HEK293 (cell line): ENCODE measurements around the gene RSPH3.

Experiments
- CTCF ChIA-PET: fragments of 350-600 bp; formaldehyde crosslinking; extraction: SDS; loops from one replicate; lab custom pipeline; 2021; ENCODE audit warnings: antibody characterized with exemption; lab: Yijun Ruan, JAX
- POLR2A ChIA-PET: fragments of 300-600 bp; formaldehyde crosslinking; extraction: SDS; loops from one replicate; lab custom pipeline; 2020; ENCODE audit warnings: antibody characterized with exemption, inconsistent platforms; lab: Yijun Ruan, JAX
- H3K27ac ChIP-seq: fragments of 200-500 bp; sonication (Bioruptor generic); 2 replicates; pipeline ENCODE4 v1.5.1; 2014; ENCODE audit warnings: low read depth, low read length, control low read depth, inconsistent platforms; ENCODE audit errors: extremely low read depth
- H3K36me3 ChIP-seq, 2 experiments: fragments of 200-500 bp in 1 of 2; sonication (Bioruptor generic) in 1 of 2; 1 replicate in 1 of 2; 2 replicates in 1 of 2; pipeline ENCODE4 v1.5.1; 2014 to 2017; ENCODE audit warnings: inconsistent platforms in 2 of 2, low read length in 2 of 2; ENCODE audit not compliant: control insufficient read depth in 2 of 2, insufficient read depth in 1 of 2
- H3K4me1 ChIP-seq: fragments of 200-500 bp; sonication (Bioruptor generic); 2 replicates; pipeline ENCODE4 v1.5.1; 2014; ENCODE audit warnings: mild to moderate bottlenecking, low read length, inconsistent platforms; ENCODE audit not compliant: control insufficient read depth, insufficient read depth
- H3K4me3 ChIP-seq: 2 replicates; pipeline ENCODE4 v1.5.1; 2011; ENCODE audit warnings: low read depth, mild to moderate bottlenecking, control low read depth, low read length, moderate library complexity
- H3K9me3 ChIP-seq: fragments of 200-500 bp; sonication (Bioruptor generic); 2 replicates; pipeline ENCODE4 v1.5.1; 2014; ENCODE audit warnings: low read depth, low read length, inconsistent platforms; ENCODE audit not compliant: control insufficient read depth, insufficient read depth
- BCL11A ChIP-seq: fragments of 450-650 bp; formaldehyde crosslinking; IDR thresholded peaks from 2 replicates; pipeline ENCODE4 v1.5.1; 2016; ENCODE audit warnings: low read depth, missing biosample characterization, missing genetic modification characterization
- EGR2 ChIP-seq: fragments of 450-650 bp; formaldehyde crosslinking; IDR thresholded peaks from 2 replicates; pipeline ENCODE4 v1.5.1; 2016; ENCODE audit warnings: low read depth, missing biosample characterization, missing genetic modification characterization
- GLIS2 ChIP-seq: fragments of 450-650 bp; formaldehyde crosslinking; IDR thresholded peaks from 2 replicates; pipeline ENCODE4 v1.5.1; 2016; ENCODE audit warnings: missing biosample characterization, missing genetic modification characterization
- KLF1 ChIP-seq: fragments of 450-650 bp; formaldehyde crosslinking; IDR thresholded peaks from 2 replicates; pipeline ENCODE4 v1.5.1; 2016; ENCODE audit warnings: missing biosample characterization, missing genetic modification characterization
- KLF10 ChIP-seq: fragments of 450-650 bp; IDR thresholded peaks from 2 replicates; pipeline ENCODE4 v1.5.1; 2018; ENCODE audit warnings: missing biosample characterization, mild to moderate bottlenecking, missing genetic modification characterization
- SALL2 ChIP-seq: fragments of 450-650 bp; formaldehyde crosslinking; IDR thresholded peaks from 2 replicates; pipeline ENCODE4 v1.5.0; 2017; ENCODE audit warnings: missing biosample characterization, mild to moderate bottlenecking, missing genetic modification characterization, borderline replicate concordance
- YY1 ChIP-seq: fragments of 450-650 bp; formaldehyde crosslinking; IDR thresholded peaks from 2 replicates; pipeline ENCODE4 v1.5.1; 2018; ENCODE audit warnings: missing biosample characterization, missing genetic modification characterization
- ZBTB44 ChIP-seq: fragments of 450-650 bp; IDR thresholded peaks from 2 replicates; pipeline ENCODE4 v1.5.1; 2018; ENCODE audit warnings: missing biosample characterization, mild to moderate bottlenecking, missing genetic modification characterization
- ZBTB48 ChIP-seq: fragments of 450-650 bp; formaldehyde crosslinking; IDR thresholded peaks from 2 replicates; pipeline ENCODE4 v1.5.1; 2016; ENCODE audit warnings: missing biosample characterization, missing genetic modification characterization
- ZEB2 ChIP-seq: fragments of 450-650 bp; formaldehyde crosslinking; IDR thresholded peaks from 2 replicates; pipeline ENCODE4 v1.5.1; 2016; ENCODE audit warnings: missing biosample characterization, missing genetic modification characterization
- ZNF133 ChIP-seq: fragments of 450-650 bp; formaldehyde crosslinking; IDR thresholded peaks from 2 replicates; pipeline ENCODE4 v1.5.1; 2016; ENCODE audit warnings: missing biosample characterization, missing genetic modification characterization
- ZNF148 ChIP-seq: fragments of 450-650 bp; formaldehyde crosslinking; IDR thresholded peaks from 2 replicates; pipeline ENCODE4 v1.5.0; 2017; ENCODE audit warnings: missing biosample characterization, missing genetic modification characterization, borderline replicate concordance
- ZNF19 ChIP-seq: fragments of 450-650 bp; formaldehyde crosslinking; IDR thresholded peaks from 2 replicates; pipeline ENCODE4; 2016; ENCODE audit warnings: missing biosample characterization, missing genetic modification characterization, low read depth
- ZNF221 ChIP-seq: fragments of 450-650 bp; formaldehyde crosslinking; IDR thresholded peaks from 2 replicates; pipeline ENCODE4 v1.5.1; 2017; ENCODE audit warnings: missing biosample characterization, missing genetic modification characterization, borderline replicate concordance
- ZNF366 ChIP-seq: fragments of 450-650 bp; formaldehyde crosslinking; conservative IDR thresholded peaks from 2 replicates; pipeline ENCODE4 v1.5.1; 2016; ENCODE audit warnings: missing biosample characterization, missing genetic modification characterization
- ZNF416 ChIP-seq: fragments of 450-650 bp; formaldehyde crosslinking; IDR thresholded peaks from 2 replicates; pipeline ENCODE4 v1.5.1; 2016; ENCODE audit warnings: missing biosample characterization, missing genetic modification characterization
- ZNF473 ChIP-seq: fragments of 450-650 bp; formaldehyde crosslinking; IDR thresholded peaks from 2 replicates; pipeline ENCODE4 v1.5.1; 2017; ENCODE audit warnings: missing biosample characterization, missing genetic modification characterization
- ZNF48 ChIP-seq: fragments of 450-650 bp; formaldehyde crosslinking; IDR thresholded peaks from 2 replicates; pipeline ENCODE4 v1.5.1; 2016; ENCODE audit warnings: missing biosample characterization, missing genetic modification characterization
- ZNF514 ChIP-seq: fragments of 450-650 bp; formaldehyde crosslinking; IDR thresholded peaks from 2 replicates; pipeline ENCODE4 v1.5.1; 2016; ENCODE audit warnings: missing biosample characterization, missing genetic modification characterization
- ZNF521 ChIP-seq: fragments of 450-650 bp; formaldehyde crosslinking; IDR thresholded peaks from 2 replicates; pipeline ENCODE4 v1.5.1; 2017; ENCODE audit warnings: missing biosample characterization, mild to moderate bottlenecking, missing genetic modification characterization
- ZNF610 ChIP-seq: fragments of 450-650 bp; formaldehyde crosslinking; IDR thresholded peaks from 2 replicates; pipeline ENCODE4 v1.5.1; 2016; ENCODE audit warnings: missing biosample characterization, missing genetic modification characterization, borderline replicate concordance
- ZNF658 ChIP-seq: fragments of 450-650 bp; formaldehyde crosslinking; IDR thresholded peaks from 2 replicates; pipeline ENCODE4; 2016; ENCODE audit warnings: missing biosample characterization, missing genetic modification characterization
- ZNF677 ChIP-seq: fragments of 450-650 bp; IDR thresholded peaks from 2 replicates; pipeline ENCODE4 v1.5.0; 2018; ENCODE audit warnings: missing biosample characterization, mild to moderate bottlenecking, missing genetic modification characterization, moderate library complexity
- ZNF837 ChIP-seq: fragments of 450-650 bp; formaldehyde crosslinking; IDR thresholded peaks from 2 replicates; pipeline ENCODE4 v1.5.1; 2016; ENCODE audit warnings: missing biosample characterization, missing genetic modification characterization
- ZSCAN23 ChIP-seq: fragments of 450-650 bp; formaldehyde crosslinking; IDR thresholded peaks from 2 replicates; pipeline ENCODE4 v1.5.1; 2016; ENCODE audit warnings: missing biosample characterization, missing genetic modification characterization
- ZSCAN5A ChIP-seq: fragments of 450-650 bp; formaldehyde crosslinking; IDR thresholded peaks from 2 replicates; pipeline ENCODE4 v1.5.1; 2016; ENCODE audit warnings: missing biosample characterization, missing genetic modification characterization
- TF ChIP-seq, protein P1 (sequence below): fragments of 450-650 bp; formaldehyde crosslinking; IDR thresholded peaks from 2 replicates; pipeline ENCODE4 v1.5.1; 2016; ENCODE audit warnings: missing biosample characterization, missing genetic modification characterization

Gene RSPH3

GRCh38 chr6:158960026-158960425 lies 40.0 kb downstream of the RSPH3 start (continued):
- no peak for TF ChIP-seq ZNF148 (tag by site-specific recombination)

- Histone ChIP-seq H3K4me1 (no peaks in the 10 kb centered on the region), H3K9me3 (no peaks in the 10 kb centered on the region), H3K36me3 (no peaks in the 10 kb centered on the region), H3K27ac (no peak overlapping the region), H3K4me3 (no peak overlapping the region)
- ChIA-PET CTCF (interaction anchor here (0.6 to 1.5 kb wide), 3 partner anchors 15 to 150 kb away, joined by 3 read pairs; no protein-coding TSS in a partner anchor), POLR2A (no interaction called here)
- TF ChIP-seq ZNF658 (tag by site-specific recombination) (no peak), BCL11A (tag by site-specific recombination) (no peak), ZBTB48 (tag by site-specific recombination) (no peak), ZBTB44 (no peak), KLF1 (no peak), EGR2 (tag by site-specific recombination) (no peak), ZNF837 (tag by site-specific recombination) (no peak), ZNF133 (no peak), GLIS2 (no peak), ZEB2 (tag by site-specific recombination) (no peak), YY1 (tag by site-specific recombination) (no peak), ZNF221 (tag by site-specific recombination) (no peak), ZNF366 (tag by site-specific recombination) (no peak), ZNF521 (no peak), KLF10 (tag by site-specific recombination) (no peak), SALL2 (tag by site-specific recombination) (no peak), ZNF19 (tag by site-specific recombination) (no peak), ZSCAN23 (tag by site-specific recombination) (no peak), ZNF514 (tag by site-specific recombination) (no peak), ZNF473 (tag by site-specific recombination) (no peak)
Measured at GRCh38 chr6:158959552-158959951, 40.5 kb downstream of the RSPH3 start.

DNA sequence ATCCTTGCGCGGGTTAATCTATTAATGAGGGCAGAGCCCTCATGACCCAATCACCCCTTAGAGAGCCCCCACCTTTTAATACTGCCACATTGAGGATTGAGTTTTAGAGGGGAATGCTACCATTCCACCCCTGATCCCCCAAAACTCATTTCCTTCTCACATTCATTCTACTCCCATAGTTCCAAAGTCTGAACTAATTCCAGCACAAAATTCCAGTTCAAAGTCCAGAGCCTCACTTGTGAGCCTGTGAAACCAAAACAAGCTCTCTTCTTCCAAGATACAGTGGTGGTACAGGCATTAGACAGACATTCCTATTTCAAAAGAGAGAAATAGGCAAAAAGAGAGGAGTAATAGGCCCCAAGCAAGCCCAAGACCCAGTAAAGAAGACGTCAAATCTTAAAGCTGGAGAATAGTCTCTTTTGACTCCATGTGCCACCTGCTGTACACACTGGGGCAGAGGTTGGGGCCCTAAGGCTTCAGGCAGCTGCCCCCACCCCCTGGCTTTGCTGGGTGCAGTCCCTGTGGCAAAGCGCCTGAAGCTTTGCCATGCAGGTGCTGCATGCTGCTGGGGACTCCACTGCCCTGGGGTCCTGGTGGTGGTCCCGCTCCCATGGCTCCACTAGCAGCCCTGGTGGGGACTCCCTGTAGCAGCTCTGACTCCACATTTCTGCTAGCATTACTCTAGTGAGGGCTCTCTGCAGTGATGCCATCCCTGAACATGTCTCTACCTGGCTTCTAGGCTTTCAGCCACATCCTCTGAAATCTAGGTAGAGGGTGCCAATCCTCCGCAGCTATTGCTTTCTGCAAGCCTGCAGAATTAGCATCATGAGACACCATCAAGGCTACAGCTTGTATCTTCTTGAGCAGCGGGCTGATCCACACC lies 41.3 kb downstream of the RSPH3 start:
- ChIA-PET CTCF (interaction anchor here (0.6 to 0.9 kb wide), 3 partner anchors 14 to 240 kb away, joined by 3 to 4 read pairs (median 3); no protein-coding TSS in a partner anchor), POLR2A (no interaction called here)
- Histone ChIP-seq H3K4me3 (no peak overlapping the region), H3K9me3 (no peaks in the 10 kb centered on the region), H3K27ac (no peak overlapping the region), H3K36me3 (no peaks in the 10 kb centered on the region), H3K4me1 (no peaks in the 10 kb centered on the region)
- no peak for TF ChIP-seq ZNF677
- no peak for TF ChIP-seq ZNF48 (tag by site-specific recombination)
- TF ChIP-seq, protein P1, sequence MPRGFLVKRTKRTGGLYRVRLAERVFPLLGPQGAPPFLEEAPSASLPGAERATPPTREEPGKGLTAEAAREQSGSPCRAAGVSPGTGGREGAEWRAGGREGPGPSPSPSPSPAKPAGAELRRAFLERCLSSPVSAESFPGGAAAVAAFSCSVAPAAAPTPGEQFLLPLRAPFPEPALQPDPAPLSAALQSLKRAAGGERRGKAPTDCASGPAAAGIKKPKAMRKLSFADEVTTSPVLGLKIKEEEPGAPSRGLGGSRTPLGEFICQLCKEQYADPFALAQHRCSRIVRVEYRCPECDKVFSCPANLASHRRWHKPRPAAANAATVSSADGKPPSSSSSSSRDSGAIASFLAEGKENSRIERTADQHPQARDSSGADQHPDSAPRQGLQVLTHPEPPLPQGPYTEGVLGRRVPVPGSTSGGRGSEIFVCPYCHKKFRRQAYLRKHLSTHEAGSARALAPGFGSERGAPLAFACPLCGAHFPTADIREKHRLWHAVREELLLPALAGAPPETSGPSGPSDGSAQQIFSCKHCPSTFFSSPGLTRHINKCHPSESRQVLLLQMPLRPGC = no peak
- no peak for TF ChIP-seq YY1 (tag by site-specific recombination)
- no peak for TF ChIP-seq ZNF416 (tag by site-specific recombination)
- no peak for TF ChIP-seq ZNF610
- no peak for TF ChIP-seq ZSCAN5A (tag by site-specific recombination)
